Kidney tubule cell (primary cell): Measurements from ENCODE around the gene ECHS1.
A peak's percentile ranks its signal among the peaks of the same experiment; 100 is the strongest.

Source experiments
- DNase-seq: peaks from one replicate; pipeline ENCODE4 v3.0.0-alpha.2; 2018; ENCODE audit warnings: low spot score

Gene ECHS1

DNA sequence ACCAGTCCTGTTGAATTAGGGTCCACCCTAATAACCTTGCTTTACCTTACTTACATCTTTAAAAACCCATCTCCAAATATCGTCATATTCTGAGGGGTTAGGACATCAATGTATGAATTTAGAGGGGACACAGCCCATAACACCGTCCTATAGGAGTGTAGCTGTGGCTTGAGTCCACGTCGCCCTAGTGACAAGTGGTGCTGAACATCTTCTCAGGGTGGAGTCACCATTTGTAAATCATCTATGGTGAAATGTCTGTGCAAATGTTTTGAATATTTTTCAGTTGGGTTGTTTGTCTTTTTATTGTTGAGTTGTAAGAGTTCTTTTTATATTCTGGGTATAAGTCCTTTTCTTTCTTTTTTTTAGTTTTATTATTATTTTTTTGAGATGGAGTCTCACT is 31.2 kb downstream of the ECHS1 start:
- no peak for DNase-seq

DNA sequence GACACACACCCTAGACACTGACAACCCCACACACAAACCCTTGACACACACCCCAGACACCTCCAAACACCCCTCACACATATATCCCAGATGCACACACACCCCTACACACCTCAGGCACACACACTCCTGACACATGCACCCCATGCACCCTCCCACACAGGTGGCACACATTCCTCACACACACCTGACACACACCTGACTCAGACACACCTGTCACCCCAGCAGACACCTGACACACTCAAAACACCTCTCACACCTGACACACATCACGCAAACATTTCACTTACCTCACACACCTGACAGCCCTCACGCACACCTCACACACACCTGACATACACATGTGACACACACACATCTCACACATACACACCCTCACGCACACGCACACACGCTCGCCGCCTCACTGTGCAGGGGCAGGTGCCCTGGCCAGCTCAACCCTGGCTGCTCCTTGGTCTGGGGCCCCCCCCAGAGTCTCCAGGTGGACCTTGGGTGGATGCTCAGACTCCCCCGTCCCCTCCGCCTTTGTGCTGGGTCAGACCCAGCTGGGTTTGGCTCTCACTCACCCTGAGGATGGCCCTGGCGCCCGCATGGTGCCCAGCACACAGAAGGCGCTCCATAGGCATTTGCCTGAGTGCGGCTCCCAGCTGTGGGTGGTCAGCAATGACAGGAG is 33.3 kb downstream of the ECHS1 start:
- no peak for DNase-seq

DNA sequence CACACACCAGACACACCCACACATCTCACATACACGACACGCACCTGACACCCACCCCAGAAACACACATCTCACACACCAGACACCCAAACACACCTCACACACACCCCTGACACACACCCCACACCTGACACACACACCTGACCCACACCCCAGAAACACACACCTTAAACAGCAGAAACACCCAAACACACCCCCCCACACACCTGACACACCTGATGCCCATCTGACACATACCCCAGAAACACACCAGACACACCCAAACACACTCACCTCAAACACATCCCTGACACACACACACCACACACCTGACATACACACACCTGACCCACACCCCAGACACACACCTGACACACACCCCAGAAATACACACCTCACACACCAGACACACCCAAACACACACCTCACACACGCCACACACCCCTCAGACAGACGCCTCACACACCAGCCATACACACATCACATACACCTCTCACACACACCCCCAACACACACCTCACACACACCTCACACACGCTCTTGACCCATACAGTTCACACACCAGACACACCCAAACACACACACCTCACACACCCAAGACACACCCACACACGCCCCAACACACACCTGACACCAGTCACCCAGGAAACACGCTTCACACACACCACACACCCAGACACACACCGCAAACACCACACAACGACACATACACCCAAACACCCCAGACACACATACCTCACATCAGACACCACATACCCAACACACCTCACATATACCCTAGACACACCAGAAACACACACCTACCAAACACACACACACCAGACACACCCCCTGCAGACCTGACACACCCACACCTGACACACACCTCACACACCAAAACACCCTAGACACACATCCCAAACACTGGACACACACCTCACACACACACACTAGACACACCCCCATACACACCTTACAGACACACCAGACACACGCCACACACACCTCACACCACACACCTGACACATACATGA is 34.8 kb downstream of the ECHS1 start:
- no peak for DNase-seq

DNA sequence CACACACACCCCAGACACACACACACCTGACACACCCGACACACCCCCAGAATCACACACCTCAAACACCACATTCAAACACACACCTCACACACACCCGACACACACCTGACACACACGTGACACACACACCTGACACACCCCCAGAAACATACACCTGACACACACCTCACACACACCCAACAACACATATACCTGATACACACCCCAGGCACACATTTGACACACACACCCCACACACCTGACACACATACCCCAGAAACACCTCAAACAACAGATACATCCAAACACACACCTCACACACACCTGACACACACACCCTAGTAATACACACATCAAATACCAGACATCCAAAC is 35.8 kb downstream of the ECHS1 start:
- no peak for DNase-seq

DNA sequence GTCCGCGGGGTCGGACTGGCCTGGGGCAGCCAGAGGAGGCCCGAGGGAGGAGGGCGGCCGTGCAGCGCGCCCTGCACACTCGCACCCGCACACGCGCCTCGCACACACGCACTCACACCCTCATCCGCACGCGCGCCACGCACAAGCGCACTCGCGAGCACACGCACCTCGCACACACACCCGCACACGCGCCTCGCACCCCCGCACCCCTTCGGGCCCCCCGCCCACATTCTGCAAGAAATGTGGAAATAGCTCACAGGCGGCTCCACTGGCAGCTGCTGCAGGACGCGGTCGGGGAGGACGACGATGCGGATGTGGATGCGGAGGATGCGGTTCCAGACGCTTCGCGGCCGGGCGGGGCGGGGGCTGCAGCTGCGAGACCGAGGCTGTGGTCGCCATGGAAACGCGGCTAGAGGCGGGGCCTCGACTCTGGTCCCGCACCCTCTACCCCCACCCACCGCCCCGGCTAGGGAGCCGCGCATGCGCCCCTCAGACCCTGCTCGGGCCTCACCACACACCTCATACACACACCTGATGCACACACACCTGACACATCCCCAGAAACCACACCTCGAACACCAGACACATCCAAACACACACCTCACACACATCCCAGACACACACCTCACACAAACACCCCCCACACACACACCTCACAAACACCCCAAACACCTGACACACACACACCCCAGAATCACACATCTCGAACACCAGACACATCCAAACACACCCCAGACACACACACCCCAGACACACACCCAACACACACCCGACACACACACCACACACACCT is 36.4 kb downstream of the ECHS1 start, which contains the start of gene CALY:
CALY (minus strand) TSS at position 320 of the 793 bp plus-strand sequence. CDS start 7,907 bp downstream, outside the sequence.
- DNase-seq, result no peak

DNA sequence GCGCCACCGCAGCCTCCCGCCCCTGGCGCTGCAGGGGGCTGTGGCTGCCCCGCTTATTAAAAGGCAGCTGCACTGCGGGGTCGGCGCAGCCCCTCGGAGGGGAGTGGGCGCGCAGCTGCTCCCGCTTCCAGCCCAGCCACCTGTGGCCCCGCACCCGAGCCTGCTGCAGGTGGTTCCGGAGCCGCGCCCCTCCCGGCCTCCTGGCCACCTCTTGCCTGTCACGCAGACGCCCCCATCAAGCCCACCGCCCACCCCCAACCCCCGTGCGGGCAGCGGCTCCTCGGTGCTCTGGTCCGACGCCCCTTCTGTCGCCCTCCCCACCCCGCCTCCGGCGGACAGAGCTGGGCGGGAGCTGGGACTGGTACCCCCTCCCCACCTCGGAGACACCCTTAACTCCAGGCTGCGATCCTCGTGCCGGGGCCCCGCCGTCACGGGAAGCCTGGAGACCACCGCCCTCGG is 37.0 kb downstream of the ECHS1 start:
- no peak for DNase-seq

DNA sequence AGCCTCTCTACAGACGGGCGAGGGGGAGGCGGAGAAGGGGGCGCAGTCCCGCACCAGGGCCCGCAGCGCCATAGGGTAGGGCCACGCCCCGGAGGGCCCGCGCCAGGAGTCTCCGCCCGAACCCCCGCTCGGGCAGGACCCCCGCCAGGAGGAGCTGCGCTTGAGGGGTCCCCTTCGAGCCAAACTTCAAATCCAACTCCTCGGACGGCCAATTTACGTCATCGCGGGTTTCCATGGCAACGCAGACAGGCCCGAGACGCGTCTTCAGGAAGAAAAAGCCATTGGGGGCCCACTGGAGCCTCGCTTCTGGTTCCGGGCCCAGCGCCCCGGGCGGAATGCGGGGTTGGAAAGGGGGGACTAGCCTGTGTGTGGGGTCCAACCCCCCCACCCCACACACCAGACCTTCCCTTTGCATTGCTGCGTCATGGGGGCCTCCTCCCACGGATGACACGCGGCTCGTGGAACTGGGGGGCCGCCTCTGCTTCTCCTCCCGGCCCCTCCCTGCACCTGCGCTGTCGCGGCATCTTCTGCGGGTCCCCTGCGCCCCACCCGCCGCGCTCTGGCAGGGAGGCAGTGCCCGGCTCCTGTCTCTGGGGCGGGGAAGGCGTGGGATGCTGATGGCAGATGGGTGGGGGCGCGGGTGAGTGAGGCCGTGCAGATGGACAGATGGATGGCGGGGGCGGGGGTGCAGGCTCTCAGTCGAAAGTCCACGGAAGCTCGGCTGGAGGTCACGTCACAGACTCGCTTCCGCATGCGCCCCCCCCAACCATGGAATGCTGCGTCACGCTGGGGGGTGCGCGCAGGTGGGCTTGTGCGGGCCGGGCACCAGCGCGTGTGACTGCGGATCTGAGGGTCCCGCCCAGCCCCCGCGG is 37.7 kb downstream of the ECHS1 start:
- peak; percentile 26 for DNase-seq

DNA sequence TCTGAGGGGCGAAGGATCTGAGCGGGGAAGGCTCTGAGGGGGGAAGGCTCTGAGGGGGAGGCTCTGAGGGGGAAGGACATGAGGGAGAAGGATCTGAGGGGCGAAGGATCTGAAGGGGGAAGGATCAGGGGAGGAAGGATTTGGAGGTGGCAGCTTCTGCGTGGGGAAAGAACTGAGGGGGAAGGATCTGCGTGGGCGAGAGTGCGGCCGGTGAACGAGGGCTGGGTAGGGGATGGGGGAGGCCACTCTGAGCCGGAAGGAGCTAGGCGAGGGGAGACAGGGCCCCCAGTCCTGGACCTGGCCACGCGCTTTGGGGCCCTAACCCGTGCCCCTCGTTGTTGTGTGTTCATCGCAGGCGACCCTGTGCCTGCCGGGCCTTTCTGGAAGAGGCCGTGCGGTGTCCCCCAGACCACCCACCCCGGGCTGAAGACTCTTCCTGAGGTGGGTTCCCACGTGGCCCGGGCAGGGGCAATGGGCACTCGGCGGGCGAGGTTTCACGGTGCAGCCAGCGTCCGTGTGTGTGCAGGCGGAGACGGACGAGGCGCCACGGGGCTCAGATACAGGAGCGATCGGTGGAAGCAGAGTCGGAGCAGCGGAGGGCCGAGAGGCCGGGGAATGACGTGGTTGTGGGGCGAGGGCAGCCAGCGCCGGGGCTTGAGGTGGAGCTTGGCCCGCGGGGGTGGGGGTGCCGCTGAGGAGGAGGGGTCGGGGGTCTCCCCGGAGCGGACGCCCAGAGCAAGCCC is 38.5 kb downstream of the ECHS1 start:
- no peak for DNase-seq

DNA sequence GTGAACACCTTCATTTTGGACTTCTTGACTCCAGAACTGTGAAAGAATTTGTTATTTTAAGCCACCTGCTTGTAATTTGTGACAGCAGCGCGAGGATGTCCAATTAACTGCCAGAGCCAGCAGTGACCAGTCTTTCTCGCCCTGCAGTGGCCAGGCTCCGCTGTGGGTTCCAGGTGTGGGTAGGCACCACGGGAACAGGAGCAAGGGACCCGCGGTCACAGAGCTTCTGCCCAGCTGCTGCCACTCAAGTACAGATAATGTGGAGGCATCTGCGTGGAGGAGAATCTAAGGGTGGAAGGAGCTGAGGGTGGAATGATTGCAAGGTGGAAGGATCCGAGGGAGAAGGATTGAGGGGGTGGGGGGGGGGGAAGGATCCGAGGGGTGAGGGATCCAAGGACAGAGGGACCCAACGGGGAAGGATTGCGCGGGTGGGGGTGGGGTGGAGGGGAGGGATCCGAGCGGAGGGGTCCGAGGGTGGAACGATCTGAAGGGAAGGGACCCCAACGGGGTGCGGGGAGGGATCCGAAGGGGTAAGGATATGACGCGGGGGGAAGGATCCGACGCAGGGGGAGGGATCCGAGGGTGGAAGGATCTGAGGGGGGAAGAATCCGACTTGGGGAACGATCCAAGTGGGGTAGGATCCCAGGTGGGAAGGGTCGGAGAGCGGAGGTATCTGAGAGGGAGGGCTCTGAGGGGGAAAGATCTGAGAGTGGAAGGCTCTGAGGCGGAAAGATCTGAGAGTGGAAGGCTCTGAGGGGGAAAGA is 40.0 kb downstream of the ECHS1 start:
- DNase-seq, result no peak

DNA sequence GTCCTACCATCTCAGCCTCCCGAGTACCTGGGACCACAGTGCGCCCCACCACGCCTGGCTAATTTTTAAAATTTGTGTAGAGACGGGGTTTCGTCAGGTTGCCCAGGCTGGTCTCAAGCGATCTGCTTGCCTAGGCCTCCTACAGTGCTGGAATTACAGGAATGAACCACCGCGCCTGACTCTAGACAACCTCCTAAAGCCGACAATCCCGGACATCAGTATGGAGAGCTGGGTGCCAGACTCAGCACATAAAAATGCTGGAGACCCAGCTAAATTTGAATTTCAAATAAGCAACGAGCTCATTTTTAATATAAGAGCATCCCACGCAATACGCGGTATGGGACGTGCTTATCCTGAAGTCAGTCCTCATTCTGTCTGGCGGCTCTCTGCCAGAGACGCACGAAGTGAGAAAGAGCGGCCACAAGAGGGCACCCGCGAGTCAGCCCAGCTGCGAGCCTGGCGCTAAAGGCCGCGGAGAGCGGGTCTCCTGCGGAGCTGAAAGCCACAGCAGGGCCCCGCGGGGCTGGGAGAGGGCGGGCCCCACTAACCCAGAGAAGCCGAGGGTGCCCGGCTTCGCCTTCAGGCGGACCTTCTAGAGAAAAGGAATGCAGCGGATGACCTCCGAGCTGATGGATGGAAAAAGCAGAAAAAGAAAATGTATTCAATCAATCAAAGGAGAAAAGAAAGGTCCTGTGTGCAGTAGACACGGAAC is 43.5 kb downstream of the ECHS1 start:
- peak; percentile 83 for DNase-seq

DNA sequence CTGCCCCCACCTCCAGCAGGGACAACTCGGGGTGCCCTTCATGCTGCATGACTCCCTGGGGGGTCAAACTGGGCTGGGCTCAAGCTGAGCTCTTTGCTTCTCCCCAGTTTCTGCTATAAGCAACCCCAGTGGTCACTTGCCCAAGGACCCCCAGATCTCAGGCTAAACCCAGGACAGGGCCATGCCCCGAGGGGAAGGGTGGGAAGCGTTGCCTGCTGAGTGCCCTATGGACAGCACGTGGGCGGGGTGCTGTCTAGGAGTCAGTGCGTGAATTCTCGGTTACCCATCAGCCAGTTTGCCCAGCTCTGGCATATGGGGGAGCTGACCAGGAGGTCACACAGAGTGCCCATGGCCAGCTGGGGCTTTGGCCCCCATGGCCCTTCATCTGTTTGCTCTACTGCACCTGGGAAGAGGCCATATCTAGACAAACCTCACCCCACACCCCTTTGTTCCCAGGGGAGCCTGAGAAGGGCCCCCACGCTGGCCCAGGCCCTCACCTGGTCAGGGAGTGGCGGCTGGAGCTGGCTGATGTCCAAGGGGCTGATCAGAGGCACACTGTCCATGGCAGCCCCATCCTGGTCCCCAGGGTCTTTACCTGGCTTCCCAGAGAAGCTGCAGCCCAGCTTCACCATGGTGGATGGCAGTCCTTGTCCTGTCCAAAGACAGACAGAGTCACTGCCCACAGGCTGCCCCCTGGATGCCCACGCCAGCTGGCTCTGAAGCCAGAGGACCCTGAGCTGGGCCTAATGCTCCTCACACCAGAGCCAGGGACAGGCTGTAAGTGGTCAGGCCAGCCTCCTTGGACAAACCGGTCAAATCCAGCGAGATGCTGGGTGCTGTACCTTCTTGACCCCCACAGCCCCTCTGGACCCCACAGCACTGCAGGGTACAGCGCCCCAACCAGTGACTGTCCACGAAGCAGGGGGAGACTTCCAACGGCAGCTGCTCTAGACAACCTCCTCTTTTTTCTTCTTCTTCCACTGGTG is 44.5 kb downstream of the ECHS1 start:
- DNase-seq, result no peak

DNA sequence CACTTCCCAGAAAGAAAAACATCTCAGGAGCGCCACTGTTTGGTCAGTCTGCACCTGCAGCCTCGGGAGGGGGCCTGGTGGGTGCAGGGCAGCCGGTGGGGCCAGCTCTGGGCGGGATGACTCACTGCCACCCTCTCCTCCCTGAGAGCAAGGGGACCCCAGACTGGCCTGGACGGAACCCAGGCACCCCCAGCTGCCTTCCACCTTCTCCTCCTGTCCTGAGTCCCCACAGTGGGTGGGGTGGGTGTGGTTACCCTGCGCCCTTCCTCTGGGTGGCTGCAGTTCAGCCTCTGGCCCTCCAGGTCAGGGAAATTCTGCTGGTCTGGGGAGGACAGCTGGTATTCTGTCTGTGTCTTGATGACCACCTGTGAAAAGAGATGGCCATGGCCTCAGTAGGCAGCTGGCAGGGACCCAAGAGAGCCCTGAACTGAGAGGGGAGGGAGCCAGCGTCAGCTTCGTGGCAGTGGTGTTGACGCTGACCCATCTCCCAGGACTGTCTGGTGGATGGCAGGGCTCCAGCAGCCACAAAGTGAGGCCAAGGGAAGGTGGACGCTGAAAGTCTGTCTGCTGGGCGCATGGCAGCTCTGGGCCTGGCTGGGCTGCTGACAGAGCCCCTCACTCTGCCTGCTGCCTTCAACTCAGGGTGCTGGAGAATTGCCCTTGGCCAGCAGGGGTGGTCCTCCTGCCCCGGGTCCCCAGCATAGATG is 45.4 kb downstream of the ECHS1 start:
- DNase-seq, result peak; percentile 17

DNA sequence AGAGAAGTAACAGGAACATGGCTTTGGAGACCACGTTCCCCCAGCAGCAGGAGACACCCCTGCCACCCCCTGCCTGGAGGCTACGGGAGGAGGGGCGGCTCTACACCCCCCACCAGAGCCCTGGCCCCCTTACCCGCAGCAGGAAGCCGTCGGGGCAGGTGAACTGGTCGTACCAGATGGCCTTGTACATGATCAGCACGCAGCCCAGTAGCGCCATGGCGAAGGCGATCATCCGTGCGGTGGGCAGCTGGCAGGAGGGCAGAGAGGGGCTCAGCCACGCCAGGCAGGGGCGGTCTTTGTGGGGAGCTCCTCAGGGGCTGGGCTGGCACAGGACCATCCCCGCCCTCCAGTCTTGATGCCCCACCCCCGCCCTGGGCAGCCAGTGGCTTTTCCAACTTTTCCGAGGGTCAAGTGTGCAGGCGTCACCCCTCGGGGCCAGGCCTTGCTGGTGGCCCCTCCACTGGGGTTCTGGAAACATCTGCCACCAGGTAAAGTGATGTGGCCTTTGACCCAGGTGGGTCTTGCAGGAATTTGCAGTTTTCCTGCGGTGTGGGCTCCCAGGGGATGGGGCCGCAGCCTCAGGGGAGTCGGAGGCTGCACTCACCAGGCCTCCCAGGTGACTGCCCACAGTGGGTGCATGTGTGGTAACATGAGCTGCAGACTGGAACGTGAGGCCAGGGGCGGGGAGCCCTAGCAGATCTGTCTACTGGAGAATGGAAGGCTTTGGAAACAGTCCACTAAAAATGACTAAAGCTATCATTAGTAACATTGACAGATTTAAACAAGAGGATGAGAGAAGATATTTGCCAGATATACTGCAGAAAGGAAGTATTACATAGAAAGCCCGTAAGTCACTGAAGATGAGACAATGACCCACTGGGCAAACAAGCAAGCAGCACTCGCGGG is 46.2 kb downstream of the ECHS1 start:
- peak; percentile 12 for DNase-seq

DNA sequence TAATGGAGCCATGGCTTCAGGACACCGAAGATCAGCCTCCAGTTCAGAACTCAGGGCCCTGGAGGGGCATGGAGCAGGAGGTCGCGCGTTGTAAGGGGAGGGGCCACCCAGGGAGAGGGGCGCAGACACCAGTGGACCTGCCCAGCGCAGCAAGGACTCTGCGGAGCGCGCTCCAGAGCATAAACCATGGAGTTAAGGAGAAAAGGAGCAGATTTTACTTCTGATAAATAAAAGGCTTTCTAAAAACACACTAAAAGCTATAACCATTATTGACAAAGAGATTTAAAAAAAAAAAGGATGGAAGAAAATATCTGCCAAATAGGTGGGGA is 47.0 kb downstream of the ECHS1 start:
- DNase-seq, result no peak

DNA sequence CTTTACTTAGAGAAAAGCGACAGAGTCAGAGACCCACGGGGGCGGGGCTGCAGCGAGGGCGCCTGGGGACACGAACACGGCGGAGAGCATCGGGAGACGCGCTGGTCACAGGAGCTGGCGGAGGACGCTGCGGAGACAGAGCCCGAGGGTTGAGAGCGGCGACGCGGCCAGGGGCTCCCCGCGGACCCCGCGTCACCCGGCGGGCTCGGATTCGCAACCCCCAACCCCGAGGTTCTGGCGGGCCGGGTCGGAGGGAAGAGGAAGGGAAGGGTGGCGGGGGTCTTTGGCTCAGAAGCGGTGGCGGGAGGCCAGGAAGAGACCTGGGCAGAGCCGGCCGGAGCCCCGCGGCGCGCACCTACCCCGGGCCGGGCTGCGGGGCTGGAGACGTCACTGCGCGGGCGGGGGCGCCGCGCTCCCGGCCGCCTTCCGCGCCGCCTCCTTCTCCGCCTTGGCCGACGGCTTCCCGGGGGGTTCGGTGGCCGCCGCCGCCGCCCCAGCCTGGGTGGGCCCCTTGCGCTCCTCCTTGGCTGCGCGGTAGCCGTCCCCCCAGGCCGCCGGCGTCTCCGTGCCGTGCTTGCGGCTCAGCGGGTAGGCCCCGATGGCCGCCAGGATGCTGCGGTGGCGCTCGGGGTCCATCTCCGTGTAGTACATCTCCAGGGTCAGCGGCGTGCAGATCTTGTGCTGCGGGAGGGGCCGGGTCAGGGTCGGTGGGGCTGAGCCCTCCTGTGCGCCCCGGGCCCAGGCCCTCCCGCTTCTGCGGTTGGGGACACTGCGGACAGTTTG is 47.5 kb downstream of the ECHS1 start:
- no peak for DNase-seq

DNA sequence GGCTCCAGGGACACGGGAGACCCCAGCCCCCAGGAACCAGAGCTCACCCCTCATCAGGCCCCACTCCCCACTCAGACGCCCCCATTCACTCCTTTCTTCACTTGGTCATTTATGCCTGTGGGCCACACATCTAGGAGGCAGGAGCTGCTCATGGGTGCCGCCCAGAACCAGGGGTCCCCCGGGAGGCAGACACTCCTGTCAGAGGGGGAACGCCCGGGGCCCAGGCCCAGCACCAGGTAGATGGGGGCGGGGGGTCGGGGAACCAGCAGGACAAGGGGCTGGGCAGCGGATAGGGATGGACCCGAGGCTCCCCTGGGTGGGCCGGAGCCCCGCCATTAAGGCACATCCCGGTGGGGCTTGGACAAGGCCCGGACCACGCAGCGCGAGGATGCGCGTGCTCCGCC is 48.3 kb downstream of the ECHS1 start:
- DNase-seq, result no peak
